Activated naive CD8-positive, alpha-beta T cell treated with anti-CD3 and anti-CD28 coated beads for 36 hours (primary cell): ENCODE measurements around the gene DNAJB9. TPM values are rescaled to one million over a fixed set of nuclear protein-coding genes. Genes with fewer than 3 reads are reported as not detected.
"Not testable (repeated sequence)": the region's sequence is repeated elsewhere in the genome, so short reads cannot be mapped to it uniquely, and the experiment has no call there.

Experiments
- DNase-seq: peaks from one replicate; pipeline ENCODE4 v3.0.0; 2021
- H3K27ac Mint-ChIP-seq: one replicate; pipeline ENCODE4 v1.8.0; 2022; ENCODE audit warnings: mild to moderate bottlenecking, moderate library complexity, mixed read lengths
- H3K27me3 Mint-ChIP-seq: one replicate; pipeline ENCODE4 v1.8.0; 2022; ENCODE audit warnings: mild to moderate bottlenecking, mixed read lengths
- H3K36me3 Mint-ChIP-seq: one replicate; pipeline ENCODE4 v1.8.0; 2021; ENCODE audit warnings: mild to moderate bottlenecking, mixed read lengths
- H3K4me1 Mint-ChIP-seq: one replicate; pipeline ENCODE4 v1.8.0; 2021; ENCODE audit warnings: mixed read lengths
- H3K4me3 Mint-ChIP-seq: one replicate; pipeline ENCODE4 v1.8.0; 2022; ENCODE audit warnings: mild to moderate bottlenecking, moderate library complexity, mixed read lengths
- H3K9me3 Mint-ChIP-seq: one replicate; pipeline ENCODE4 v1.8.0; 2022; ENCODE audit warnings: mixed read lengths
- total RNA-seq, 2 experiments: library from RNA; stranded (reverse); gene quantifications; one replicate each; pipeline ENCODE4 v1.2.3, GENCODE V29; 2021

DNAJB9 gene
- total RNA-seq, 2 experiments from 2014 or later, result 7.9 TPM

- H3K9me3 Mint-ChIP-seq, DNase-seq, H3K36me3 Mint-ChIP-seq, H3K4me3 Mint-ChIP-seq, H3K4me1 Mint-ChIP-seq, H3K27me3 Mint-ChIP-seq, H3K27ac Mint-ChIP-seq: not testable (repeated sequence)
Measured at GRCh38 chr7:108548141-108548896, 21.4 kb upstream of the DNAJB9 start.

- H3K4me3 Mint-ChIP-seq, DNase-seq, H3K4me1 Mint-ChIP-seq, H3K27me3 Mint-ChIP-seq, H3K27ac Mint-ChIP-seq: not testable (repeated sequence)
- Mint-ChIP-seq H3K36me3 (peaks cover 43% of the 10 kb centered on the region), H3K9me3 (peaks cover 28% of the 10 kb centered on the region)
Measured at GRCh38 chr7:108556665-108557064, 13.0 kb upstream of the DNAJB9 start.

GRCh38 chr7:108557191-108557590, 12.5 kb upstream of the DNAJB9 start:
- H3K9me3 Mint-ChIP-seq, result peaks cover 28% of the 10 kb centered on the region
- peaks cover 2% of the 10 kb centered on the region for H3K4me1 Mint-ChIP-seq
- H3K36me3 Mint-ChIP-seq, result peaks cover 44% of the 10 kb centered on the region
- no peak overlapping the region for H3K27ac Mint-ChIP-seq
- DNase-seq, result no peak
- no peak overlapping the region for H3K4me3 Mint-ChIP-seq
- no peaks in the 10 kb centered on the region for H3K27me3 Mint-ChIP-seq

- Mint-ChIP-seq H3K36me3 (peaks cover 47% of the 10 kb centered on the region), H3K27ac (no peak overlapping the region), H3K27me3 (no peaks in the 10 kb centered on the region), H3K4me1 (peaks cover 2% of the 10 kb centered on the region), H3K9me3 (peaks cover 28% of the 10 kb centered on the region), H3K4me3 (no peak overlapping the region)
- DNase-seq, result no peak
Measured at GRCh38 chr7:108557617-108558016, 12.1 kb upstream of the DNAJB9 start.

GRCh38 chr7:108559253-108559652, 10.4 kb upstream of the DNAJB9 start:
- H3K4me1 Mint-ChIP-seq, result peaks cover 2% of the 10 kb centered on the region
- H3K4me3 Mint-ChIP-seq, result no peak overlapping the region
- no peaks in the 10 kb centered on the region for H3K27me3 Mint-ChIP-seq
- H3K27ac Mint-ChIP-seq, result no peak overlapping the region
- DNase-seq, result no peak
- peaks cover 28% of the 10 kb centered on the region for H3K9me3 Mint-ChIP-seq
- peaks cover 55% of the 10 kb centered on the region for H3K36me3 Mint-ChIP-seq

GRCh38 chr7:108561047-108561619, 8.5 kb upstream of the DNAJB9 start:
- Mint-ChIP-seq H3K27me3 (no peaks in the 10 kb centered on the region), H3K4me1 (peaks cover 5% of the 10 kb centered on the region), H3K36me3 (peaks cover 61% of the 10 kb centered on the region), H3K4me3 (no peak overlapping the region), H3K27ac (no peak overlapping the region), H3K9me3 (peaks cover 26% of the 10 kb centered on the region)
- no peak for DNase-seq

- no peak overlapping the region for H3K27ac Mint-ChIP-seq
Measured at GRCh38 chr7:108565987-108566386, 3.7 kb upstream of the DNAJB9 start.

GRCh38 chr7:108568801-108569380, 783 bp upstream of the DNAJB9 start:
- Mint-ChIP-seq H3K36me3 (peaks cover 46% of the 10 kb centered on the region), H3K4me1 (peaks cover 37% of the 10 kb centered on the region), H3K27ac (peak overlapping the region; percentile 99), H3K4me3 (peak overlapping the region; percentile 98), H3K27me3 (no peaks in the 10 kb centered on the region), H3K9me3 (no peaks in the 10 kb centered on the region)
- no peak for DNase-seq

More at GRCh38 chr7:108565987-108566386, 3.7 kb upstream of the DNAJB9 start:
- Mint-ChIP-seq H3K9me3 (no peaks in the 10 kb centered on the region), H3K36me3 (peaks cover 45% of the 10 kb centered on the region), H3K4me3 (no peak overlapping the region), H3K4me1 (peaks cover 18% of the 10 kb centered on the region), H3K27me3 (no peaks in the 10 kb centered on the region)
- no peak for DNase-seq

- Mint-ChIP-seq H3K27me3 (no peaks in the 10 kb centered on the region), H3K9me3 (no peaks in the 10 kb centered on the region), H3K27ac (peak overlapping the region; percentile 99), H3K4me1 (peaks cover 41% of the 10 kb centered on the region), H3K36me3 (peaks cover 43% of the 10 kb centered on the region), H3K4me3 (peak overlapping the region; percentile 98)
- DNase-seq, result peak; percentile 38
Measured at GRCh38 chr7:108570146-108570755, 577 bp downstream of the DNAJB9 start.

GRCh38 chr7:108572480-108572879, 2.8 kb downstream of the DNAJB9 start:
- H3K4me1 Mint-ChIP-seq, result peaks cover 40% of the 10 kb centered on the region
- no peaks in the 10 kb centered on the region for H3K9me3 Mint-ChIP-seq
- H3K27ac Mint-ChIP-seq, result no peak overlapping the region
- peaks cover 46% of the 10 kb centered on the region for H3K36me3 Mint-ChIP-seq
- no peak overlapping the region for H3K4me3 Mint-ChIP-seq
- no peak for DNase-seq
- no peaks in the 10 kb centered on the region for H3K27me3 Mint-ChIP-seq

GRCh38 chr7:108575156-108575555, 5.5 kb downstream of the DNAJB9 start:
- no peak overlapping the region for H3K27ac Mint-ChIP-seq
- H3K4me3 Mint-ChIP-seq, result no peak overlapping the region
- no peak for DNase-seq
- H3K4me1 Mint-ChIP-seq, result peaks cover 30% of the 10 kb centered on the region
- H3K27me3 Mint-ChIP-seq, result no peaks in the 10 kb centered on the region
- H3K36me3 Mint-ChIP-seq, result peaks cover 44% of the 10 kb centered on the region
- peaks cover 4% of the 10 kb centered on the region for H3K9me3 Mint-ChIP-seq

GRCh38 chr7:108576116-108576515, 6.4 kb downstream of the DNAJB9 start:
- Mint-ChIP-seq H3K27me3 (no peaks in the 10 kb centered on the region), H3K9me3 (peaks cover 4% of the 10 kb centered on the region), H3K36me3 (peaks cover 44% of the 10 kb centered on the region), H3K4me3 (no peak overlapping the region), H3K4me1 (peaks cover 27% of the 10 kb centered on the region), H3K27ac (no peak overlapping the region)
- DNase-seq, result no peak

GRCh38 chr7:108578937-108579336, 9.3 kb downstream of the DNAJB9 start:
- no peaks in the 10 kb centered on the region for H3K27me3 Mint-ChIP-seq
- H3K4me1 Mint-ChIP-seq, result peaks cover 9% of the 10 kb centered on the region
- DNase-seq, result no peak
- H3K9me3 Mint-ChIP-seq, result peaks cover 4% of the 10 kb centered on the region
- H3K4me3 Mint-ChIP-seq, result no peak overlapping the region
- no peak overlapping the region for H3K27ac Mint-ChIP-seq
- peaks cover 27% of the 10 kb centered on the region for H3K36me3 Mint-ChIP-seq

- H3K27ac Mint-ChIP-seq, result no peak overlapping the region
- no peak for DNase-seq
- peaks cover 5% of the 10 kb centered on the region for H3K4me1 Mint-ChIP-seq
- peaks cover 4% of the 10 kb centered on the region for H3K9me3 Mint-ChIP-seq
- peaks cover 20% of the 10 kb centered on the region for H3K36me3 Mint-ChIP-seq
- H3K4me3 Mint-ChIP-seq, result no peak overlapping the region
- no peaks in the 10 kb centered on the region for H3K27me3 Mint-ChIP-seq
Measured at GRCh38 chr7:108580298-108580697, 10.6 kb downstream of the DNAJB9 start.
